Smooth muscle cell (in vitro differentiated cells): ENCODE measurements around the gene G6PC3. TPM values are rescaled to one million over a fixed set of nuclear protein-coding genes. Genes with fewer than 3 reads are reported as not detected.

ENCODE experiments used
- DNase-seq: peaks from one replicate; lab custom pipeline; 2025; ENCODE audit not compliant: unreplicated experiment; lab: John Stamatoyannopoulos, UW
- H2AFZ ChIP-seq: fragments of 200-600 bp; sonication (generic); 2 replicates; pipeline ENCODE4 v1.6.0; 2016; ENCODE audit warnings: antibody characterized with exemption, low read depth, mild to moderate bottlenecking
- H3F3A ChIP-seq: fragments of 200-600 bp; sonication (generic); 2 replicates; pipeline ENCODE4 v1.6.0; 2017; ENCODE audit warnings: antibody characterized with exemption, low read depth
- H3K27ac ChIP-seq: fragments of 200-600 bp; sonication (generic); 2 replicates; pipeline ENCODE4 v1.5.1; 2016; ENCODE audit warnings: low read depth, mild to moderate bottlenecking
- H3K27me3 ChIP-seq: fragments of 200-600 bp; sonication (generic); 2 replicates; pipeline ENCODE4 v1.6.1; 2016; ENCODE audit warnings: low read depth, mild to moderate bottlenecking
- H3K36me3 ChIP-seq: fragments of 200-600 bp; sonication (generic); 2 replicates; pipeline ENCODE4 v1.5.1; 2016; ENCODE audit warnings: low read depth
- H3K4me1 ChIP-seq: fragments of 200-600 bp; sonication (generic); 2 replicates; pipeline ENCODE4 v1.5.1; 2016; ENCODE audit warnings: low read depth
- H3K4me2 ChIP-seq: fragments of 200-600 bp; sonication (generic); 2 replicates; pipeline ENCODE4 v1.6.0; 2016; ENCODE audit warnings: mild to moderate bottlenecking
- H3K4me3 ChIP-seq: fragments of 200-600 bp; sonication (generic); 2 replicates; pipeline ENCODE4 v1.5.1; 2016; ENCODE audit warnings: mild to moderate bottlenecking
- H3K79me2 ChIP-seq: fragments of 200-600 bp; sonication (generic); 2 replicates; pipeline ENCODE4 v1.6.0; 2016; ENCODE audit warnings: low read depth, mild to moderate bottlenecking
- H3K9ac ChIP-seq: fragments of 200-600 bp; sonication (generic); 2 replicates; pipeline ENCODE4 v1.6.0; 2016; ENCODE audit warnings: low read depth
- H3K9me3 ChIP-seq: fragments of 200-600 bp; sonication (generic); replicated peaks from 2 replicates; pipeline ENCODE4 v1.5.1; 2016; ENCODE audit warnings: low read depth
- H4K20me1 ChIP-seq: fragments of 200-600 bp; sonication (generic); 2 replicates; pipeline ENCODE4 v1.6.0; 2016; ENCODE audit warnings: low read depth
- WGBS: methylation state at CpG from one replicate; pipeline ENCODE4 v1.1.7; 2016; ENCODE audit warnings: low lambda C conversion rate; 5-methylcytosine and 5-hydroxymethylcytosine counted together
- polyA plus RNA-seq: library from polyadenylated mRNA; unstranded; fragments of >200 nt; fragmentation: Nextera tagmentation; extraction: Ambion mirVana; gene quantifications from 2 replicates; pipeline ENCODE4 v1.2.1, GENCODE V29; 2016
- total RNA-seq: library from RNA; depleted of rRNA; stranded (reverse); fragments of >200 nt; gene quantifications from 2 replicates; pipeline ENCODE4 v1.2.3, GENCODE V29; 2014
- TF ChIP-seq, protein P1 (sequence below): fragments of 200-600 bp; sonication (generic); IDR thresholded peaks from 2 replicates; pipeline ENCODE4 v1.5.1; 2017; ENCODE audit warnings: borderline replicate concordance, mild to moderate bottlenecking, antibody characterized with exemption; ENCODE audit not compliant: insufficient read depth, poor library complexity, severe bottlenecking

Gene G6PC3
- total and polyA plus RNA-seq, 2 experiments from 2014 or later, result 40.2 to 103 TPM

DNA sequence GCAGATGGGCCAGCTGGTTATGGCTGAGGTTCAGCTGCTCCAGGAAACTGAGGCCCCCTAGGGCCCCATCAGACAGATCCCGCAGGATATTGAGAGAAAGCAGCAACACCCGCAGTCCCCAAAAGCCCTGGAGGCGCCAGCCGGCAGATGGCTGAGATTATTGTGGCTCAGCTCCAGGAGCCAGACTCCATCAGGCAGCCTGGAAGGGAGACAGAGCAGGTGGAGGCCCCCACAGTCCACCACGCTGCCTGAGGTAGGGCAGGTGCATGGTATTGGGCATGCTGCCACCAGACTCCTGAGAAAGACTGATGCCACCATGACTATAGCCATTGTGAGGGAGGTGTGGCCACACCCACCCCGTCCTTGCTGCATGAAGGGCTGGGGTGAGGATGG lies 46.3 kb upstream of the G6PC3 start:
- no peak overlapping the region for H3K4me3 ChIP-seq
- TF ChIP-seq, protein P1, sequence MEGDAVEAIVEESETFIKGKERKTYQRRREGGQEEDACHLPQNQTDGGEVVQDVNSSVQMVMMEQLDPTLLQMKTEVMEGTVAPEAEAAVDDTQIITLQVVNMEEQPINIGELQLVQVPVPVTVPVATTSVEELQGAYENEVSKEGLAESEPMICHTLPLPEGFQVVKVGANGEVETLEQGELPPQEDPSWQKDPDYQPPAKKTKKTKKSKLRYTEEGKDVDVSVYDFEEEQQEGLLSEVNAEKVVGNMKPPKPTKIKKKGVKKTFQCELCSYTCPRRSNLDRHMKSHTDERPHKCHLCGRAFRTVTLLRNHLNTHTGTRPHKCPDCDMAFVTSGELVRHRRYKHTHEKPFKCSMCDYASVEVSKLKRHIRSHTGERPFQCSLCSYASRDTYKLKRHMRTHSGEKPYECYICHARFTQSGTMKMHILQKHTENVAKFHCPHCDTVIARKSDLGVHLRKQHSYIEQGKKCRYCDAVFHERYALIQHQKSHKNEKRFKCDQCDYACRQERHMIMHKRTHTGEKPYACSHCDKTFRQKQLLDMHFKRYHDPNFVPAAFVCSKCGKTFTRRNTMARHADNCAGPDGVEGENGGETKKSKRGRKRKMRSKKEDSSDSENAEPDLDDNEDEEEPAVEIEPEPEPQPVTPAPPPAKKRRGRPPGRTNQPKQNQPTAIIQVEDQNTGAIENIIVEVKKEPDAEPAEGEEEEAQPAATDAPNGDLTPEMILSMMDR, result no peak
- no peaks in the 10 kb centered on the region for H3K9me3 ChIP-seq
- H2AFZ ChIP-seq, result no peak overlapping the region
- peaks cover 3% of the 10 kb centered on the region for H3K36me3 ChIP-seq
- no peaks in the 10 kb centered on the region for H3K27me3 ChIP-seq
- H3K9ac ChIP-seq, result no peak overlapping the region
- no peaks in the 10 kb centered on the region for H3F3A ChIP-seq
- H3K4me1 ChIP-seq, result no peaks in the 10 kb centered on the region
- no peak overlapping the region for H3K4me2 ChIP-seq
- 94% methylated on average over 6 of the region's 6 CpGs for WGBS
- H3K79me2 ChIP-seq, result no peaks in the 10 kb centered on the region
- peaks cover 7% of the 10 kb centered on the region for H4K20me1 ChIP-seq
- DNase-seq, result no peak
- H3K27ac ChIP-seq, result no peak overlapping the region

DNA sequence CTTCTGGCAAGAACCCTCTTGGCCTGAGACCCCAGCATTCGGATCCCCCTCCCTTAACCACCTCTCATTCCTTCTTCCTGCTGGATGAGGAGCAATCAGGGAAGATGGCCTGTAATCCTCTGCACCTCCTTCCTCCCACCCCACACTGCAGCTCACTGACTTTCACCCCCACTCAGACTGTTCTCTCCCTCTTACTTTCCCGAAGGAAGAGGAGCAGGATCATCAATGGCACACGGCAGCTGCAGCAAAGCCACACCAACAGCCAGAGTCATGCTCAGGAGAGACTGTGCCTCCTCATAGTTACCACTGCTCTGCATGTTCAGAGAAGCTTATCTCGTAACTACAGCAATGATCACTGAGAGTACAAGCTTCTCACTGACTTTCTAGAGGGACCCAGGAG lies 45.7 kb upstream of the G6PC3 start:
- Histone ChIP-seq H3K27ac (no peak overlapping the region), H3K36me3 (peaks cover 3% of the 10 kb centered on the region), H3K4me1 (no peaks in the 10 kb centered on the region), H3K4me3 (no peak overlapping the region), H3K9ac (no peak overlapping the region), H3K4me2 (no peak overlapping the region), H3K9me3 (no peaks in the 10 kb centered on the region), H3F3A (no peaks in the 10 kb centered on the region), H2AFZ (no peak overlapping the region), H4K20me1 (peaks cover 13% of the 10 kb centered on the region), H3K27me3 (no peaks in the 10 kb centered on the region), H3K79me2 (no peaks in the 10 kb centered on the region)
- DNase-seq, result no peak
- 93% methylated on average over 4 of the region's 4 CpGs for WGBS
- TF ChIP-seq, protein P1, result no peak

DNA sequence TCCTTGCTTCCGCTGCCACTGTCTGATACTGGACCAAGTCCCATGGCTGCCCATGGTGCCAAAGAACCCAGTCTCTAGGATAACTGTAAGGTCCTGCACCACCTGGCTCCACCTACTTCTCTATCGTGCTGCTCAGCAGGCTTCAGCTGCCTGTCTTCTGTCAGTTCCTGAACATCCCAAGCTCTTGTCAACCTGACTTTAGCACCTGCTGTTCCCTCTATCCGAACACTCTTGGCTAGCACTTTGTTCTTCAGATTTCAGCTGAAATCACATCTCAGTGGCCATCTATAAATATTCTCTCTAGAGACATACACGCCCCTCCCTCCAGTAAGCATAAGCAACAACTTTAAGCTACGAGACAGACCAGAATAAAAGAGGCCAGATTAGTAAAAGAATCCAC lies 40.8 kb upstream of the G6PC3 start:
- Histone ChIP-seq H4K20me1 (peaks cover 15% of the 10 kb centered on the region), H3K9me3 (no peaks in the 10 kb centered on the region), H3K4me3 (no peak overlapping the region), H3K79me2 (no peaks in the 10 kb centered on the region), H3K27me3 (no peaks in the 10 kb centered on the region), H3F3A (no peaks in the 10 kb centered on the region), H2AFZ (no peak overlapping the region), H3K9ac (no peak overlapping the region), H3K4me1 (no peaks in the 10 kb centered on the region), H3K36me3 (no peaks in the 10 kb centered on the region), H3K4me2 (no peak overlapping the region), H3K27ac (no peak overlapping the region)
- TF ChIP-seq, protein P1, result no peak
- DNase-seq, result no peak
- 94% methylated on average over 5 of the region's 5 CpGs for WGBS

DNA sequence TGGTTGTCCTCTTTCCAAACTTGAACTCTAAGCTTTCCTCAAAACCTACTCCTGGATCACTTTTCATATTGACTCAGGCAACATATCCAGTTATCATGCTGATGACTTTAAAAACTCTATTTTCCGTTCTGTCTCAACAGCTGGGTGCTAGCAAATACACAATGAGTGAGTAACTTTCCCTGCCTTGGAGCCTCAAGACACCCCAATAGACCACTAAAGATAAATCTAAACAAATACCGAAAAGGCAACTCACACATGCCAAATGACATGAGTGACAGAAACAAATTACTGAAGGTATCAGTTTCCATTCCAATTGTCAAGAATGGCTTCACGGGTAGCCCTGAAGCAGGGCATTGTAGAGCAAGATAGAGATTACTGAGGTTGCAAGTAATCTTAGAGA lies 40.1 kb upstream of the G6PC3 start:
- Histone ChIP-seq H3K9me3 (no peaks in the 10 kb centered on the region), H3K27me3 (no peaks in the 10 kb centered on the region), H4K20me1 (peaks cover 13% of the 10 kb centered on the region), H3F3A (no peaks in the 10 kb centered on the region), H3K27ac (no peak overlapping the region), H2AFZ (no peak overlapping the region), H3K4me2 (no peak overlapping the region), H3K36me3 (no peaks in the 10 kb centered on the region), H3K4me3 (no peak overlapping the region), H3K79me2 (no peaks in the 10 kb centered on the region), H3K9ac (no peak overlapping the region), H3K4me1 (no peaks in the 10 kb centered on the region)
- TF ChIP-seq, protein P1, result no peak
- no peak for DNase-seq
- 97% methylated on average over 3 of the region's 3 CpGs for WGBS
